Adipose tissue (tissue), 3 donors: ENCODE data around the gene DCTN5. TPM values are rescaled to one million over a fixed set of nuclear protein-coding genes. Genes with fewer than 3 reads are reported as not detected.

Experiments used
- H3K27ac ChIP-seq: one replicate; pipeline ENCODE4 v1.5.1; 2013; ENCODE audit warnings: low read depth, low read length
- WGBS, 3 donors: extraction: QIAGEN DNeasy Blood & Tissue Kit; methylation state at CpG; one replicate each; pipeline ENCODE4 v1.1.7; 2013; 5-methylcytosine and 5-hydroxymethylcytosine counted together
- polyA plus RNA-seq, 3 donors: library from polyadenylated mRNA; stranded (reverse); fragments of 200-250 nt; gene quantifications; one replicate each; pipeline ENCODE4 v1.2.3, GENCODE V29; 2013
- donor health status: healthy with polysubstance abuse.
- donor health status: Bipolar disorder and iron deficiency.
- donor health status: healthy.

Gene DCTN5
- polyA plus RNA-seq, 3 donors = 9.2 to 19.8 (median 9.6) TPM

DNA sequence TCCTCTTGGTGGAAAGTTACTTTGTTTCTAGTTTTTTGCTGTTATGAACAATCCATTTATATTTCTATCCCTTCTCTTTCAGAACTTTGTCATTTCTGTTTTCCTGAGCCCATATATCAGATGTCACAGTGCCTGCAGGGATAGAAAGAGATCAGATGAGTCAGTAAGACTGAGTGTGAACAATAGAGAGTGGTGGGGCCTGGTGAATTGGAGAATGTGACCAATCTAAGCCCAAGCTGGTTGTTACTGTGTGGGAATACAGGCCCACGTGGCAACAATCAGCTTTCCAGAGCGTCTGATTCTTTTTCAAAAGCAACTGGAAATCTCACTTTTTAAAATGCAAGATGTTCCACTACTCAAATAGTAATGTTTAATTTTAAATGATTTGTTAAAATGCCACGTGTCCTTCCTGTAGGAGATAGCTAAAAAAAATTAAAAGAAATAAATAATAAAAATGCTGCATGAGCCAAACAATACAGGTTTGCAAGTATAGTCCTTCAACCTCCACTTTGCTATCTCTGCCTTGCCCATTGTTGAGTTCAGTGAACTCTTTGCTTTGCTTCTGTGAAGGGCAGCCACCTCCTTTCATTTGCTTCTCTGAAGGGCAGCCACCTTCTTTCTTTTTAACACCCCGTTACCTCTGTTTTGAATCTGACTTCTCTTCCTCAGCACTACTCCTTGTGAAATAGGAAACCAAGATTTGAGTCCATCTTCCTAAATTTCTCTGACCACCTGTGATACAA lies 9.6 kb downstream of the DCTN5 start:
- 83 to 86% (median 83%) methylated on average over 4 of the region's 4 CpGs for WGBS, 3 donors
- no peak overlapping the region for H3K27ac ChIP-seq

GRCh38 chr16:23651943-23652468 lies 10.7 kb downstream of the DCTN5 start:
- no peak overlapping the region for H3K27ac ChIP-seq
- WGBS, 3 donors = 88 to 95% (median 91%) methylated on average over 4 of the region's 4 CpGs

GRCh38 chr16:23663918-23664317 lies 22.7 kb downstream of the DCTN5 start:
- no peak overlapping the region for H3K27ac ChIP-seq
- 92 to 95% (median 94%) methylated on average over 2 of the region's 2 CpGs for WGBS, 3 donors

DNA sequence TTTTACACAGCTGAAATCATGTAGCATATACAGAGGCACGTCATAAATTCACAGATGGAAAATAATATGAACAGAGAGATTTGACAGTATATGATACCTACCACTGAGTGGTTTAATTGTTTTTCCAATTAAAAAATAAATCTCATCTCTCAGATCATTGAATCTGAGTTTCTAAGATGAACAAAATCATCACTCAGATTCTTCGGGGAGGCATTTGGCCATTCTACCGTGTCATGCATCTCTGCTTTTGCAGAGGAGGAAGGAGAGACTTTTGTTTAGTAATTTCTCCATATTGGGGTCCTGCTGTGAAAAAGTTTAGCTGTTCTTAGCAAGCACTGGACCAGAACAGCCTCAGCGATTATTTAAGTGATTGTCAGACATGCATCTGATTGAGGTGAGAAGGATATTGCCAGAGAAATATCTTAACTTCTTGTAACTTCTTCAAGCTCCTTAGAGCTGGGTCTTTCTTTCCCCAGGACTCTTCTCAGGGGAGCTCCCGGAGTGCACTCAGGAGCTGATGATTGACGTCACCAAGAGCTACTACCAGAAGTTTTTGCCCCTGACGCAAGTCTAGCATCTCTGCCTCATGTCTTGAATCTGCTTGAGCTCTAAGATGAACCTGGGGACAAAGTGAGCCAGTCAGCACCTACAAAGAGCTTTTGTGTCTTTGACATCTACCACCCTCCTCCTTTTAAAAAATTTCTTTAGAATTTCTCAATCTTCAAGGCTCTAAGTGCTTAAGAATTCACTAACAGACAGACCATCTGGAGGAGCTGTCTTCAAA lies 25.5 kb downstream of the DCTN5 start:
- H3K27ac ChIP-seq = no peak overlapping the region
- WGBS, 3 donors = 93 to 96% (median 96%) methylated on average over 7 of the region's 7 CpGs

GRCh38 chr16:23667355-23667659 lies 26.0 kb downstream of the DCTN5 start:
- 96 to 97% (median 96%) methylated on average over 6 of the region's 6 CpGs for WGBS, 3 donors
- no peak overlapping the region for H3K27ac ChIP-seq

GRCh38 chr16:23668225-23668624 lies 27.0 kb downstream of the DCTN5 start:
- 88 to 92% (median 88%) methylated on average over 1 of the region's 1 CpG for WGBS, 3 donors
- no peak overlapping the region for H3K27ac ChIP-seq

GRCh38 chr16:23668873-23669272 lies 27.6 kb downstream of the DCTN5 start:
- 87 to 96% (median 90%) methylated on average over 4 of the region's 4 CpGs for WGBS, 3 donors
- H3K27ac ChIP-seq = no peak overlapping the region

DNA sequence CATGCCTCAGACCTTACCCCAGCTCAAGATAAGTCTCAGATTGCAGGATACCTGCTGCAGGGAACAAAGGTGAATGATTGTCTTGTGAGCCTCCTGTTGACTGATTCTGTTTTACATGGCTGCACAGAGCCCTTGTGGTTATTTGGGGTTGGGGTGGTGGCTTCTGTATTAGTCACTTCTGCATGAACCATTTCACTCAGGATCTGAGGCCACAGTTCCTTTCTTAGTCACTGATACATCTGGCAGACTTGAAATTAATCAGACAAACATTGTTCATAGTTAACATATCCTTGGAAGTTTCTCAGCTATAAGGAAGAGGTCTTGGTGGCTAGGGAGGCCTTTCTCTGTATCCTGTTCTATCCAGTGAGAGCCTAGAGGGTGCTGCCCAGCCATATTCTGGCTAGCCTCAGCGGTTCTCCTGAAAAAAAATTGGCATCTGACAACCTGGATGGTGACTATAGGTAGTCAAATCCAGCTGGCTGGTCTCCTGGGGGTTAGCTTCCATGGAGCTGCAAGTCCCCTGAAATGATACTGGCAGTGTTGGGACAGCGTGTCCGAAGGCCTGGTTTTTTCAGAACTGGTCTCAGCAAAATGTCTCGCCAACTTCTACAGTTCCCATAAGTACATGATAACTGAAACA lies 29.0 kb downstream of the DCTN5 start:
- H3K27ac ChIP-seq = no peak overlapping the region
- WGBS, 3 donors = 91 to 97% (median 94%) methylated on average over 4 of the region's 4 CpGs

- 75 to 84% (median 82%) methylated on average over 8 of the region's 8 CpGs for WGBS, 3 donors
- H3K27ac ChIP-seq = no peak overlapping the region
Observed at GRCh38 chr16:23673971-23674614, 32.8 kb downstream of the DCTN5 start.

- no peak overlapping the region for H3K27ac ChIP-seq
- 48 to 96% (median 95%) methylated on average over 2 of the region's 2 CpGs for WGBS, 3 donors
Observed at GRCh38 chr16:23676924-23677480, 35.7 kb downstream of the DCTN5 start.

DNA sequence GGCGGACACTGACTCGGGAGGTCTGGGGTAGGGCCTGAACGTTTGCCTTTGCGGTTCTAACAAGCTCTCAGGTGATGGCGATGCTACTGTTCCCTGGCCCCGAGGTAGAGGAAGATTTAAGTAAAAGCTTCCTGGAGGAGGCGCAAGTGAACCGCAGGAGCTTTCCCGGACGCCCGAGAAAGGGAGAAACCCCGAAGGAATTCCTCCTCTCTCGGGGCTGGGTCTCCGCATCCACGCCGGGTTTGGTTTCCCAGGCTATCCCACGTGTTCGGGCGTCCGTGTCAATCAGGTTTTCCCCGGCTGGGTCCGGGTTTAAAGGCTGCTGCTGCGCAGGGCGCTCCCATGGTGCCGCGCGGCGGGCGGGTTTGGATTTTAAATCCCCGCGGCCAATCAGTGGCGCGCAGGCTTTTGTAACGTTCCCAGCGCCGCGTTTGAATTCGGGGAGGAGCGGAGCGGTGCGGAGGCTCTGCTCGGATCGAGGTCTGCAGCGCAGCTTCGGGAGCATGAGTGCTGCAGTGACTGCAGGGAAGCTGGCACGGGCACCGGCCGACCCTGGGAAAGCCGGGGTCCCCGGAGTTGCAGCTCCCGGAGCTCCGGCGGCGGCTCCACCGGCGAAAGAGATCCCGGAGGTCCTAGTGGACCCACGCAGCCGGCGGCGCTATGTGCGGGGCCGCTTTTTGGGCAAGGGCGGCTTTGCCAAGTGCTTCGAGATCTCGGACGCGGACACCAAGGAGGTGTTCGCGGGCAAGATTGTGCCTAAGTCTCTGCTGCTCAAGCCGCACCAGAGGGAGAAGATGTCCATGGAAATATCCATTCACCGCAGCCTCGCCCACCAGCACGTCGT lies 37.4 kb downstream of the DCTN5 start, which contains the start of gene PLK1:
TSS of gene PLK1 (plus strand) at position 460 of the 844 bp plus-strand sequence. CDS start at position 504, 44 bp downstream.
- 1% methylated on average over 75 of the region's 75 CpGs for WGBS, 3 donors
- H3K27ac ChIP-seq = no peak within 1 kb of the TSS

DNA sequence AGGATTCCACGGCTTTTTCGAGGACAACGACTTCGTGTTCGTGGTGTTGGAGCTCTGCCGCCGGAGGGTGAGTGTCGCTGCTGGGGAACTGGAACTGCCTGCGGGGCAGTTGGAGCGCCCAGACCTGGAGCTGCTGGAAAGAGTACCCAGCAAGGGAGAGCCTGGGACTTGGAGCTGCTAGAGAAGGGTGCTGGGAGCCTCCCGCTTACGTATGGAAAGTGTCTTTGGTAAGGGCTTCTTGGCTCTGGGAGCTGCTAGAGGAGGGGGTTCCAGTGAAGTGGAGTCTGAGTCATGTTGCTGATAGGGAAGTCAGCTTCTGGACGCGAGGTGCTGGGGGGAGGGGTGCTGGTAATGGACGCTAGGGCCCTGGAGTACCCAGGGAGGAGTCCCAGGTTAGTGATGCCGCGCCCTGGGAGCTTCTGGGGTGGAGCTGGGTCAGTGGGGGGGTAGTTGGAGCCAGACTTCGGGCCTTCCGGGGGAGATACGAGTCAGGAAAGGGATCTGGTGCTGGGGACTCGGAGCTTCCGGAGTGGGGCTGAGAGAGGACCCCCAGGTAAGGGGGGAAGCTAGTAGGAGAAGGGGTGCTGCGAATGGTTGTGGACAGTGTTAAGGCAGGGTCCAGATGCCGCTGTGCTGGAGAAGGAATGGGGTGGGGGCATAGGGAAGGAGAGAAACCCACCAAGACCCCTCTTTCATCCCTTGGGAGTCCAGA lies 38.2 kb downstream of the DCTN5 start:
- WGBS, 3 donors = 13 to 29% (median 15%) methylated on average over 20 to 24 of the region's 24 CpGs
- H3K27ac ChIP-seq = no peak overlapping the region

GRCh38 chr16:23679986-23680336 lies 38.7 kb downstream of the DCTN5 start:
- 54 to 64% (median 58%) methylated on average over 5 to 6 of the region's 6 CpGs for WGBS, 3 donors
- H3K27ac ChIP-seq = no peak overlapping the region

GRCh38 chr16:23682181-23682580 lies 40.9 kb downstream of the DCTN5 start:
- H3K27ac ChIP-seq = no peak overlapping the region
- WGBS, 3 donors = 76 to 94% (median 81%) methylated on average over 1 of the region's 1 CpG

GRCh38 chr16:23683487-23683886 lies 42.2 kb downstream of the DCTN5 start:
- no peak overlapping the region for H3K27ac ChIP-seq
- 91 to 93% (median 92%) methylated on average over 3 of the region's 3 CpGs for WGBS, 3 donors

DNA sequence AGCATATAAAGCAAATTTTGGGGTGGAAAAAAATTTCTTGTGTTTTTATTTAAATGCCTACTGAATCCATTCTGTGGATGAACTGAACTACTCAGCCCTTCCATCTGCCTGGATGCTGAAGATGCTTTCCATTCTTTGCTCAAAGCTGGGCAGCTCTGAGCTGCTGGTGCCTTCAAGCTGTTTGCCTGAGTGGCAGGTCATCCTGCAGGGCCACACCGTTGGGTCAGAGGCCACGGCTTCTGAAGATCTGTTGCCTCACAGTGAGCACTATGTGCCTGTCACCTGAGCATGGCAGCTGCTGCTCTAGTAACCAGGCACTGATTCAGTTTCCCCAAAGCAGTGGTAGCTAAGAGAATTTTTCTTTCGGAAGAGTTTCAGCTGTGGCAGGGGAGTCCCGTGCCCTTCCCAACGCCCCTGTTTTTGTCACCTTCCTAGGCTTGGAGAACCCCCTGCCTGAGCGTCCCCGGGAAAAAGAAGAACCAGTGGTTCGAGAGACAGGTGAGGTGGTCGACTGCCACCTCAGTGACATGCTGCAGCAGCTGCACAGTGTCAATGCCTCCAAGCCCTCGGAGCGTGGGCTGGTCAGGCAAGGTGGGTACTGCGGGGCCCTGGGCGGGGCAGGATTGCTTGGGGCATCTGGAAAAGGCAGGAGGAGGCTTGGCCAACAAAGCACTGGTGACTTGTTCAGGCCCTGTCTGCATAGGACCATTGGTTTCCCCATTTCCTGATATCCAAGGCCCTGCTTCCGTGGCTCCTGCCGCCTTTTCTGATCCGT lies 46.0 kb downstream of the DCTN5 start:
- 93 to 95% (median 94%) methylated on average over 16 of the region's 16 CpGs for WGBS, 3 donors
- H3K27ac ChIP-seq = no peak overlapping the region
